ENCODE data around the gene CDK17. TPM values are rescaled to one million over a fixed set of nuclear protein-coding genes. Genes with fewer than 3 reads are reported as not detected.
"Not testable (repeated sequence)": the region's sequence is repeated elsewhere in the genome, so short reads cannot be mapped to it uniquely, and the experiment has no call there.

Gene CDK17
- total RNA-seq, 6 donors from 2014 or later, result 31.5 to 71.8 (median 42.5) TPM

GRCh38 chr12:96434107-96434506 lies 33.9 kb upstream of the CDK17 start:
- DNase-seq, result peak in 1 of 2 donors; percentile 50
- Histone ChIP-seq H3K9me3 (no peaks in the 10 kb centered on the region), H3K36me3 (no peaks in the 10 kb centered on the region), H3K27me3 (no peaks in the 10 kb centered on the region), H3K4me1 (peaks cover 0 to under 1% (median 0%) of the 10 kb centered on the region in 4 donors), H3K4me3 (no peak overlapping the region), H3K27ac (peak overlapping the region in 2 of 4 donors; percentile 4 to 12)
- TF ChIP-seq POLR2A (IDR thresholded peaks at IDR 0.05) (no peak), EP300 (IDR thresholded peaks at IDR 0.05) (peak in 1 of 4 donors; percentile 50), POLR2AphosphoS5 (IDR thresholded peaks at IDR 0.05) (peak in 1 of 2 donors; percentile 35)
- WGBS, 2 donors, result 45 to 50% methylated on average over 6 of the region's 6 CpGs
- ATAC-seq (ENCODE audit: low FRiP score in 2 of 2), result peak; percentile 49 to 65

DNA sequence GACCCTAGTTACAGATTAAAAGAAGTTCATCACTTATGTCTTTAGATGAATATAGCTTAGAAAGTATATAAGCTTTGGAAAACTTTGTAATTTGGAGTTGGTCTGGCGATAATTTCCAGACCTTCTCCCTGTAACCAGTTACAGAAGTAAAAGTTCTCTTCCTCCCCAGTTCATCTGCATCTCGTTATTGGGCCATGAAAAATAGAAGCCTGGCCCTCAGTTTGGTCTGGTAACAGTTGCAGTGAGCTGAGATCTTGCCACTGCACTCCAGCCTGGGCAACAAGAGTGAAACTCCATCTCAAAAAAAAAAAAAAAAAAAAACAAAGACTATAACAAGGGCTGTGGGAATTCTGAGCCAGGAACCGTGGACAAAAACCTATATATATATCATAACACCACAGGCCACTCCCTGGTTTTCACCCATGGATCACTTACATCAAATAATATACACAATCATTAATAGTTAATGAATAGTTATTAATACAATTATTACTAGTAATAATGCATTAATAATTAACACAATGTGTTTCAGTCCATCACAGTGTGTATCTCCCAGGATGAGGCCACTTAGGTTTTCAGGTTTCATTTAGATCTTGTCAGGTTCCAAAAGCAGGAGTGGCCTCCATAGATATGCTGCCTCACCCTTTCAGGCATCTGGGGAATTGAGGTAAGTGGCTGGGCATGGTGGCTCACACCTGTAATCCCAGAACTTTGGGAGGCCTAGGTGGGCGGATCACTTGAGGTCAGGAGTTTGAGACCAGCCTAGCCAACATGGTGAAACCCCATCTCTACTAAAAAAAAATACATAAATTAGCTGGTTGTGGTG lies 32.5 kb upstream of the CDK17 start:
- not testable (repeated sequence) for H3K27me3 ChIP-seq; H3K4me3 ChIP-seq; ATAC-seq (ENCODE audit: low FRiP score in 2 of 2); H3K4me1 ChIP-seq; DNase-seq; H3K27ac ChIP-seq; H3K36me3 ChIP-seq; H3K9me3 ChIP-seq
- 93 to 99% methylated on average over 4 of the region's 4 CpGs for WGBS, 2 donors

DNA sequence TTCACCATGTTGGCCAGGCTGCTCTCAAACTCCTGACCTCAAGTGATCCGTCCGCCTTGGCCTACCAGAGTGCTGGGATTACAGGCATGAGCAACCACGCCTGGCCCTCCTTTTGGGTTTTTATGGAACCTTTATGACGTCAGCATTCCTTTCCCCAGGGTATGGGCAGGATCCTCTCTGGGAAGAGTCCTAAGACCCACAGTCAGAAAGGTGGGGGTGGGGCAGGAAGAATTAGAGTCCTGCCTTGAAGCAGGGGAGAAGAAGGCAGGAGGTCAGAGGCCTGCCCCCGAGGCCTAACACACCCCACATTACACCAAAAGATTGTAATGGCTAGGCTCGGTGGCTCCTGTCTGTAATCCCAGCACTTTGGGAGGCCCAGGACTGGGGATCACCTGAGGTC lies 30.8 kb upstream of the CDK17 start:
- ATAC-seq (ENCODE audit: low FRiP score in 2 of 2) (no peak), DNase-seq (no peak)
- H3K36me3 ChIP-seq, result no peaks in the 10 kb centered on the region
- H3K27me3 ChIP-seq, result no peaks in the 10 kb centered on the region
- H3K27ac ChIP-seq, result no peak overlapping the region
- WGBS, 2 donors, result 89 to 100% methylated on average over 6 of the region's 6 CpGs
- TF ChIP-seq, protein P1, sequence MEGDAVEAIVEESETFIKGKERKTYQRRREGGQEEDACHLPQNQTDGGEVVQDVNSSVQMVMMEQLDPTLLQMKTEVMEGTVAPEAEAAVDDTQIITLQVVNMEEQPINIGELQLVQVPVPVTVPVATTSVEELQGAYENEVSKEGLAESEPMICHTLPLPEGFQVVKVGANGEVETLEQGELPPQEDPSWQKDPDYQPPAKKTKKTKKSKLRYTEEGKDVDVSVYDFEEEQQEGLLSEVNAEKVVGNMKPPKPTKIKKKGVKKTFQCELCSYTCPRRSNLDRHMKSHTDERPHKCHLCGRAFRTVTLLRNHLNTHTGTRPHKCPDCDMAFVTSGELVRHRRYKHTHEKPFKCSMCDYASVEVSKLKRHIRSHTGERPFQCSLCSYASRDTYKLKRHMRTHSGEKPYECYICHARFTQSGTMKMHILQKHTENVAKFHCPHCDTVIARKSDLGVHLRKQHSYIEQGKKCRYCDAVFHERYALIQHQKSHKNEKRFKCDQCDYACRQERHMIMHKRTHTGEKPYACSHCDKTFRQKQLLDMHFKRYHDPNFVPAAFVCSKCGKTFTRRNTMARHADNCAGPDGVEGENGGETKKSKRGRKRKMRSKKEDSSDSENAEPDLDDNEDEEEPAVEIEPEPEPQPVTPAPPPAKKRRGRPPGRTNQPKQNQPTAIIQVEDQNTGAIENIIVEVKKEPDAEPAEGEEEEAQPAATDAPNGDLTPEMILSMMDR (IDR thresholded peaks at IDR 0.05), result no peak
- no peak for TF ChIP-seq POLR2AphosphoS5 (IDR thresholded peaks at IDR 0.05)
- no peak for TF ChIP-seq EP300 (IDR thresholded peaks at IDR 0.05)
- no peak for TF ChIP-seq POLR2A (IDR thresholded peaks at IDR 0.05)
- peaks cover 0 to 10% (median 5%) of the 10 kb centered on the region in 4 donors for H3K4me1 ChIP-seq
- H3K4me3 ChIP-seq, result no peak overlapping the region
- no peaks in the 10 kb centered on the region for H3K9me3 ChIP-seq

DNA sequence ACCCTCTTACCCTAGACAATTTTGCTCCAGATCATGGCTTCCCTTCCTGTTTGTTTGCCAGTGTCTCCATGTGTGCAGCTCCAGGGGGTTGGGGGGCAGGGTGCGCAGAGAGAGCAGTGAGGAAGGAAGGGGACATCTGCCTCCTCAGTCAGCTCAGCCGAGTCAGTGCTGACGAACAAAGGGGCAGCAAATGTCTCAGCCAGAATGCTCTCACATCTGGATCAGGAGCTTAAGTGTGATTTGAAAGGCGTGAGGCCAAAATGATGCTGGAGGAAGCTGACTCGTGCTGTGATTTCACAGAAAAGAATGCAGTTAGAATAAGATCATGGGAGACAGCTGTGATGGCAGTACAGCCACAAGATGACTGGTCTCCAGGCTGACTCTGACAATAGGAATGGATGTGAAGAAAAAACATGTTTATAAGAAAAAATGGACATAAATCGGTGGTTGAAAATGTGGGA lies 27.1 kb upstream of the CDK17 start:
- no peaks in the 10 kb centered on the region for H3K36me3 ChIP-seq
- peak; percentile 85 to 96 for ATAC-seq (ENCODE audit: low FRiP score in 2 of 2)
- no peaks in the 10 kb centered on the region for H3K27me3 ChIP-seq
- H3K4me3 ChIP-seq, result no peak overlapping the region
- DNase-seq, result no peak
- H3K9me3 ChIP-seq, result no peaks in the 10 kb centered on the region
- peak overlapping the region; percentile 47 to 83 (median 64) for H3K27ac ChIP-seq
- WGBS, 2 donors, result 47 to 51% methylated on average over 6 of the region's 6 CpGs
- H3K4me1 ChIP-seq, result peaks cover 0 to 10% (median 5%) of the 10 kb centered on the region in 4 donors
- no peak for TF ChIP-seq POLR2A (IDR thresholded peaks at IDR 0.05)
- TF ChIP-seq POLR2AphosphoS5 (IDR thresholded peaks at IDR 0.05), result peak; percentile 61 to 84
- peak in 1 of 4 donors; percentile 36 for TF ChIP-seq EP300 (IDR thresholded peaks at IDR 0.05)
- TF ChIP-seq, protein P1 (IDR thresholded peaks at IDR 0.05), result no peak

GRCh38 chr12:96425951-96426350 lies 25.7 kb upstream of the CDK17 start:
- WGBS, 2 donors, result 94 to 98% methylated on average over 3 of the region's 3 CpGs
- no peaks in the 10 kb centered on the region for H3K9me3 ChIP-seq
- ATAC-seq (ENCODE audit: low FRiP score in 2 of 2), result no peak

More at GRCh38 chr12:96425951-96426350, 25.7 kb upstream of the CDK17 start:
- Histone ChIP-seq H3K27ac (no peak overlapping the region), H3K36me3 (no peaks in the 10 kb centered on the region), H3K4me3 (no peak overlapping the region), H3K27me3 (no peaks in the 10 kb centered on the region), H3K4me1 (peaks cover 3 to 10% (median 5%) of the 10 kb centered on the region in 4 donors)
- DNase-seq, result no peak
- TF ChIP-seq POLR2A (IDR thresholded peaks at IDR 0.05) (no peak), EP300 (IDR thresholded peaks at IDR 0.05) (no peak), POLR2AphosphoS5 (IDR thresholded peaks at IDR 0.05) (no peak)
- TF ChIP-seq, protein P1 (IDR thresholded peaks at IDR 0.05), result no peak
